COLO668 (cell line): ENCODE data around the gene BORCS6.
A peak's percentile ranks its signal among the peaks of the same experiment; 100 is the strongest.
"Not testable (repeated sequence)": the region's sequence is repeated elsewhere in the genome, so short reads cannot be mapped to it uniquely, and the experiment has no call there.

Experiments used
- DNase-seq: peaks from one replicate; lab custom pipeline; 2025; ENCODE audit not compliant: unreplicated experiment; lab: John Stamatoyannopoulos, UW

The BORCS6 gene

GRCh38 chr17:8175795-8176196, 14.2 kb downstream of the BORCS6 start:
- peak; percentile 16 for DNase-seq

GRCh38 chr17:8173871-8174322, 16.1 kb downstream of the BORCS6 start:
- DNase-seq = no peak

- peak; percentile 67 for DNase-seq
Observed at GRCh38 chr17:8173056-8173870, 16.7 kb downstream of the BORCS6 start.

- not testable (repeated sequence) for DNase-seq
Observed at GRCh38 chr17:8170186-8170585, 19.8 kb downstream of the BORCS6 start.

- DNase-seq = no peak
Observed at GRCh38 chr17:8167526-8167925, 22.5 kb downstream of the BORCS6 start.

DNA sequence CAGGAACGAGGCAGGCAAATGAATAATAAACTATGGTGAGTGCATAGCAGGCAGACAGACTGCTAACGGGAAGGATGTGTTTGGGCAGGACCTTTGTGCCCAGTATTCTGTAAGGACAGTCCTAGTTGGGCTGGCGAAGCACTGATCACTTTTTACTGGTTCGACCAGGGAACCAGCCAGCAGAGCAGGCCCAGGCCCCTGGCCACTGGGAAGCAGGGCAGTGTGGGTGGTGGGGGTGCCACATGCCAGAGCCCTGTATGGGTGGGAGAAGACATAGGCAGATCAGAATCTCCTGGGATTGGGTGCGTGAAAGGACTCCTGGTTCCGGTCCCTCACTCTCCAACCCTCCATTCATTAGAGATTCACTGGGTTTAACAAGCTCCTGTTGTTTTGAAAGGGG, 23.2 kb downstream of the BORCS6 start:
- DNase-seq = no peak

GRCh38 chr17:8164815-8165131, 25.2 kb downstream of the BORCS6 start:
- DNase-seq = no peak

DNA sequence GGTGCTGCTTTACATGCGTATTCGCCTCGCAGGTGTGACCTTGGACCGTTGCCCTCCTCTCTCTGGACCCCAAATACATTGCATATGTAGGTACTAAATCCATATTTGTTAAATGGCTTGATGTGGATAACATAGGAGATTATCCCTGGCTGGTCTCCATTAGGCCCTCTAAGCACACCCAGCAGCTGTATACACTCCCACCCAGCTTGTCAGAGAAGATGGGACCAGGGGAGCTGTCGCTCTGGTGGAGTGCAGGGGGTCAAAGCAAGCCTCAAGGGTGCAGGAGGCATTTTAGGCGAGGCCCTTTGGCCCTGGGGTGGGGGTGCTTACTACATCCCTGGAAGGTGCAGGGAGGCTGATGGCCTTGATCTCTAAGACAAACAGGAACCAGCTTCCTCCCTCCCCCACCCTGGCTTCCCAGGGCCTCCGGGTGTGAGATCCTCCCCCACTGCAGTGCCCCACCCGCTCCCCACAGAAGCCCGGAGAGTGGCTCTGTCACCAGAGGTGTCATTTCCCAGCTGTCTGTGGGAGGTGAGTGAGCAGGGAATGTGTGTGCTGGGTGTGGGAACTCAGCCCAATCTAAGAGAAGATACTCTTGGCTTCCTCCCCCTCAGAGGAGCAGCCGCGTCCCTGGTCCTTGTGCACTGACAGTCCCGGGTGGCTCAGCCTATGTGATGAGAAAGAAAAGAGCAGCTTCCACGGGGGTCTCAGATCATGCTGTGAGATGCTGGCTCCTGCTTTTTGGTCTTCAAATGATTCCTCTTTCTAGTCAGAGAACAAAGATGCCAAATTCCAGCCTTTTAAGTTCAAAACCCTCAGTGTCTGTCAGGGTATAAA, 25.8 kb downstream of the BORCS6 start:
- peak; percentile 56 for DNase-seq

DNA sequence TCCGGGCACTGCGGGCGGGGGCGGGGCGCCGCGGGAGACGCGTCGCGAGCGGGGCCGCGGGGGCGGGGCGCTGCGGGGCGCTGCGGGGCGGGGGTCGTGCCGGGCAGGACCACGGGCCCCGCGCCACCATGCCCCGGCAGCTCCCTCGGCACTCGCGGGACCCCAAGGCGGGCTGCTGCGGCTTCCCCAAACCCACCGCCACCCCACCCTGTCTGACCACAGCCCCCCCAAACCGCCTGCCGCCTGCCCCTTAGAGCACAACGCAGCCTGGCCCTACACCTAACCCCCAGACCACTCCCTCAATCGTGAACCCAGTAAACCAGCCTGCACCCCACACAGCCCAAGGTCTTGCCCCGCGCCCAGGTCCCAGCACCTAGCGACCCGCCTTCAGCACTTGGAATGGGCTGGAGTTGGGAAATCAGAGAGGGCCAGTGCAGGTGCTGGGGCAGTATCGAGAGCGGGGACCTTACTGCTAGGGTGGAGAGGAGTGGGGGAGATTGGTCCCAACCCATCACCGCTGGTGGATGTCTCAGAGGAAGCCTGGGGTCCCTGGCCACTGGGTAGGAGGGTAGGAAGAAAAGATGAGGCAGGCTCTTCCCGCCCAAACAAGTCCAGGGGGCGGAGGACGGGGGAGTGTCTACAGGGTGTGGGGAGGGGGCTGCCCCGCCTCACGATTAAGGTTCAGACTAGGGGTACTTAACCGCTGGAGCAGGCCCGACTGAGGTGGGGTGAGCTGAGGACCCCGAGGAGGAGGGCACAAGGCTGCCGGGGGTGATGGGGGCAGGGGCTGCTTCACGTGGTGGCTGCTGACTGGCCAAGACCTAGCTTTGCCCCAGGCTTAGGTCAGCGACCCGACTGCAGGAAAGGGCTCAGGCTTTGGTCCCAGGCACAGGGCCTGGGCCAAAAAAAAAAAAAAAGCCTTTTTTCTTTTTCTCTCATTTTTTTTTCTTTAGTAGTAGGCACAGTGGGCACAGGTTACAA, 26.7 kb downstream of the BORCS6 start:
- no peak for DNase-seq

- peak; percentile 69 for DNase-seq
Observed at GRCh38 chr17:8162233-8162996, 27.6 kb downstream of the BORCS6 start, which contains the start of gene VAMP2. Gene VAMP2 (minus strand): TSS chr17:8162948. CDS start chr17:8162879, 69 bp downstream.

DNA sequence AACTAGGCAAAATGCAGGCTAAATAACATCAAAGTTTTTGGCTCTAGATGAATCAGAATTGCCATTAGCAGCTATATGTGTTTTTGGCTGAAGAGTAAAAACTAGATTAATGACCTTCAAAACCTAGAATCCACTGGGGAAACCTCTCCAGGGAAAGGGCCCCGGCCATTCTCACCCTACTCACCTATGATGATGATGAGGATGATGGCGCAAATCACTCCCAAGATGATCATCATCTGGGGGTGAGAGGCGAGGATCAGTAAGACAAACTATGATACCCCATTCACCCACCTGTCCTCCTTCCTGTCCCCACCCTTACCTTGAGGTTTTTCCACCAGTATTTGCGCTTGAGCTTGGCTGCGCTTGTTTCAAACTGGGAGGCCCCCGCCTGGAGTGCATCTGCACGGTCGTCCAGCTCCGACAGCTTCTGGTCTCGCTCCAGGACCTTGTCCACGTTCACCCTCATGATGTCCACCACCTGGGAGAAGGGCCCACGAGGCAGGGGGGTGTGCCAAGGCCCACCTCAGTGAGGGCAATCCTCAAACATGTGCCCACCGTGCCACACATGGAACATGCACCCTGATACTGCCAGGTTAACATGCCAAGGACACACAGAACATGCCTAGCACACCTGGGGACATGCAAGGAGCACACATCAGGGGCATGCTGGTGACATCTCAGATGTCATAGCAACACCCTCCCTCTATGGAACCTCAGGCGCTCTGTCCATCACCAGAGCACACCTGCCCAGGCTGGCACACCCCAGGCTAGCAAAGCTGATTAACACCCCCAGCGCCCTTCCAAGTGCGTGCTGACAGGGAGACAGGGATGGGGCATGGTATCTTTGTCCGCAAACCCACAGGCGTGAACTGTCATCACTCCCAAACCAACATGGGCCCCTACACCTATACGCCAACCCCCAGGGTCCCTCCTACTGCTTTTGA, 28.4 kb downstream of the BORCS6 start:
- DNase-seq = peak; percentile 12

DNA sequence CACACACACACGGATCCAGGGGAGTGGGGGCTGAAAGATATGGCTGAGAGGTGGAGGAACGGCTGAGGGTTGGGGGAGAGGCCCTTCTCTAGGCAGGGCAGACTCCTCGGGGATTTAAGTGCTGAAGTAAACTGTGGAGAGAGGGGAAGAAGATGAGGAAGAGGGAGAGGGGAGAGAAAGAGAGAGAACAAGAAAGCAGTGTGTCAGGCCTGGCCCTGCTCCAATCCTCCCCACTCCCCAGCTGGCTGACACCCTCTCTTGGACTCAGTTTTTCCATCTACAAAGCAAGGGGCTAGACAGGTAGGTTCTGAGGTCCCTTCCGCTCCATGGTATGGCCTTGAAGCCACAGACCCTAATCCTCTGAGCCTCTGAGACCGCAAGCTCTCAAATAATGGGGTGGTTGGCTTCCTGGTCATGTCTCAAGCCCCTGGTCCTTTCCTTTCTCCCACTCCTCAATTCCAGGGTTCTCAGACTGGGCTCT, 29.2 kb downstream of the BORCS6 start:
- DNase-seq = no peak

GRCh38 chr17:8160224-8160577, 29.8 kb downstream of the BORCS6 start:
- no peak for DNase-seq

GRCh38 chr17:8159459-8160223, 30.3 kb downstream of the BORCS6 start:
- no peak for DNase-seq

- DNase-seq = no peak
Observed at GRCh38 chr17:8159032-8159400, 31.0 kb downstream of the BORCS6 start.

DNA sequence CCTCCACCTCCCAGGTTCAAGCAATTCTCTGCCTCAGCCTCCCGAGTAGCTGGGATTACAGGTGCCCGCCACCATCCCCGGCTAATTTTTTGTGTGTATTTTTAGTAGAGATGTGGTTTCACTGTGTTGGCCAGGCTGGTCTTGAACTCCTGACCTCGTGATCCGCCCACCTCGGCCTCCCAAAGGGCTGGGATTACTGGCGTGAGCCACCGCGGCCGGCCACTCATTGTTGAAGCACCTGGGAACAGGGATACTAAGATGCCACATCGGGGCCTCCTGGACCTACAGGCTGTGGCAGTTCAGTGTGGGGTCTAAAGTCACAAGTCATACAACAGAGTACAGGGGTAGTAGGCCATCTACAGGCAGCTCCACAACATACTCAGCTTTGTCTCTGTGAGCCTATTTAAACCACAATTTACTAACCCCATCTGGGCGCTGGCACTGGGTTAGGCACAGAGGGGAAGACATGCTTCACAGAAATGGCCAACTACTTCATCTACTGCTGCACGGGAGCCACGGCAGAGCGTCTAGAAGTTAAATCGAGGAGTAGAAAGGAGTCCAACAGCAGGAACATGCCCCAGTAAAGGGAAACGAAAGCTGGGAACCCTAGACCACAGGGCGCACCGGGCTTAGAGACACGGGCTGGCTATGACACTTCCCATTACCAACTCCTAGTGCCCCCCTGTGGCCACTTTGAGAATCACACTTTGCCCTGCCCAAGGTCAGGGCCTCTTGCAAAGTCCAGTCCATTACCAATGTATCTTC, 31.5 kb downstream of the BORCS6 start:
- DNase-seq = peak; percentile 76

- DNase-seq = peak; percentile 98
Observed at GRCh38 chr17:8156246-8156992, 33.6 kb downstream of the BORCS6 start.
